HepG2 (cell line): Measurements from ENCODE around the gene COA1. TPM values are rescaled to one million over a fixed set of nuclear protein-coding genes. Genes with fewer than 3 reads are reported as not detected.
"Not testable (repeated sequence)": the region's sequence is repeated elsewhere in the genome, so short reads cannot be mapped to it uniquely, and the experiment has no call there.

Experiments
- FOXA1 ChIP-seq, 2 experiments: fragments of 450-650 bp in 1 of 2; sonication (generic) in 1 of 2; formaldehyde crosslinking in 1 of 2; IDR thresholded peaks; 2 replicates each; pipeline versions ENCODE4 v1.4.0 to v1.6.1; 2016 to 2020; ENCODE audit warnings: missing genetic modification reagents in 1 of 2
- FOXA3 ChIP-seq: IDR thresholded peaks from 2 replicates; pipeline ENCODE4 v1.6.1; 2016; ENCODE audit warnings: missing genetic modification reagents, missing compliant biosample characterization
- FOXP1 ChIP-seq, 2 experiments: fragments of 450-650 bp in 1 of 2; IDR thresholded peaks; 2 replicates each; pipeline ENCODE4 v1.6.1; 2017 to 2018; ENCODE audit warnings: antibody characterized with exemption in 1 of 2
- FOXP4 ChIP-seq: sonication (generic); formaldehyde crosslinking; IDR thresholded peaks from 2 replicates; pipeline ENCODE4 v1.4.0; 2020; ENCODE audit warnings: missing genetic modification reagents
- GATAD2A ChIP-seq: IDR thresholded peaks from 2 replicates; pipeline ENCODE4 v1.6.1; 2016
- HDAC2 ChIP-seq: sonication (generic); formaldehyde crosslinking; IDR thresholded peaks from 2 replicates; pipeline ENCODE4 v1.4.0; 2020; ENCODE audit warnings: missing genetic modification reagents
- HMGXB4 ChIP-seq, 2 experiments: sonication (generic) in 1 of 2; formaldehyde crosslinking in 1 of 2; IDR thresholded peaks; 2 replicates each; pipeline versions ENCODE4 v1.4.0 to v1.6.1; 2018 to 2020; ENCODE audit warnings: missing genetic modification reagents in 2 of 2, borderline replicate concordance in 1 of 2, low read depth in 1 of 2, mild to moderate bottlenecking in 1 of 2, missing biosample characterization in 1 of 2
- HNRNPL ChIP-seq: fragments of 200-400 bp; formaldehyde crosslinking; IDR thresholded peaks from 2 replicates; pipeline ENCODE4 v1.6.1; 2017; ENCODE audit warnings: mild to moderate bottlenecking, low read depth, low read length
- KAT7 ChIP-seq: IDR thresholded peaks from 2 replicates; pipeline ENCODE4 v1.6.1; 2018; ENCODE audit warnings: borderline replicate concordance, missing compliant biosample characterization
- KAT8 ChIP-seq: IDR thresholded peaks from 2 replicates; pipeline ENCODE4 v1.6.1; 2016; ENCODE audit warnings: missing genetic modification reagents, missing compliant biosample characterization
- MYC ChIP-seq: sonication (generic); formaldehyde crosslinking; IDR thresholded peaks from 2 replicates; pipeline ENCODE4 v1.9.0; 2021; ENCODE audit warnings: missing genetic modification reagents, borderline replicate concordance
- PHF21A ChIP-seq: sonication (generic); formaldehyde crosslinking; IDR thresholded peaks from 2 replicates; pipeline ENCODE4 v1.5.0; 2020; ENCODE audit warnings: mild to moderate bottlenecking, missing genetic modification reagents
- POGZ ChIP-seq: sonication (generic); formaldehyde crosslinking; IDR thresholded peaks from 2 replicates; pipeline ENCODE4 v1.4.0; 2020; ENCODE audit warnings: mild to moderate bottlenecking, missing genetic modification reagents
- RARA ChIP-seq: IDR thresholded peaks from 2 replicates; pipeline ENCODE4 v1.6.1; 2016; ENCODE audit warnings: missing genetic modification reagents, missing compliant biosample characterization
- RXRA ChIP-seq: sonication (generic); formaldehyde crosslinking; IDR thresholded peaks from 2 replicates; pipeline ENCODE4 v1.5.1; 2020; ENCODE audit warnings: missing genetic modification reagents
- SALL1 ChIP-seq: sonication (generic); formaldehyde crosslinking; IDR thresholded peaks from 2 replicates; pipeline ENCODE4 v1.8.0; 2022; ENCODE audit warnings: mild to moderate bottlenecking, missing genetic modification reagents
- SAP130 ChIP-seq: IDR thresholded peaks from 2 replicates; pipeline ENCODE4 v1.6.1; 2016; ENCODE audit warnings: low read depth
- SP5 ChIP-seq: IDR thresholded peaks from 2 replicates; pipeline ENCODE4 v1.6.1; 2016; ENCODE audit warnings: low read depth, borderline replicate concordance
- TAF1 ChIP-seq: sonication (generic); formaldehyde crosslinking; IDR thresholded peaks from 2 replicates; pipeline ENCODE4 v1.4.0; 2020; ENCODE audit warnings: missing genetic modification reagents
- TBX2 ChIP-seq: sonication (generic); formaldehyde crosslinking; IDR thresholded peaks from 2 replicates; pipeline ENCODE4 v1.5.0; 2020; ENCODE audit warnings: missing genetic modification reagents, mild to moderate bottlenecking, borderline replicate concordance
- ZBTB38 ChIP-seq: sonication (generic); formaldehyde crosslinking; IDR thresholded peaks from 2 replicates; pipeline ENCODE4 v1.5.1; 2020; ENCODE audit warnings: mild to moderate bottlenecking, missing genetic modification reagents
- ZNF281 ChIP-seq: sonication (generic); formaldehyde crosslinking; IDR thresholded peaks from 2 replicates; pipeline ENCODE4 v1.4.0; 2020; ENCODE audit warnings: missing genetic modification reagents, borderline replicate concordance
- ZNF292 ChIP-seq: sonication (generic); formaldehyde crosslinking; IDR thresholded peaks from 2 replicates; pipeline ENCODE4 v1.8.1; 2022; ENCODE audit warnings: mild to moderate bottlenecking, low read depth, missing genetic modification reagents, borderline replicate concordance
- polyA plus RNA-seq, 8 experiments: library from polyadenylated mRNA; depleted of rRNA in 3 of 8; stranded (reverse) in 7 of 8; unstranded in 1 of 8; fragments of >200 nt; fragmentation: Illumina TruSeq in 4 of 8; extraction: Trizol in 4 of 8; gene quantifications; 2 replicates each; pipeline versions ENCODE4 v1.2.1 to v1.2.3, GENCODE V29; 2011 to 2016; ENCODE audit warnings: low read depth in 4 of 8, missing spikeins in 1 of 8, mixed read lengths in 1 of 8; ENCODE audit not compliant: insufficient read depth in 1 of 8
- total RNA-seq, 5 experiments: library from RNA; depleted of rRNA; stranded (reverse); fragments of >200 nt; fragmentation: Illumina TruSeq; extraction: Trizol; gene quantifications; 2 replicates each; pipeline ENCODE4 v1.2.3, GENCODE V29; 2016; ENCODE audit warnings: low read depth in 1 of 5

Gene COA1
- total and polyA plus RNA-seq, 2 of the 13 experiments (the other 11 are each of a cell fraction or from before 2014, with no cell fraction given): 33.2 to 65.7 TPM

- TF ChIP-seq ZNF281 (peak; percentile 93), SAP130 (CRISPR knock-in tag) (peak; percentile 57), KAT8 (CRISPR knock-in tag) (peak; percentile 23; the same call in 1 of the 2 replicates), POGZ (CRISPR knock-in tag) (0 out of 2 replicates have a peak, but pooled peaks have one; percentile 32), RXRA (CRISPR knock-in tag) (0 out of 2 replicates have a peak, but pooled peaks have one; percentile 31), FOXA1 (CRISPR knock-in tag; IDR thresholded peaks at IDR 0.05) (peak; percentile 86), MYC (CRISPR knock-in tag) (peak; percentile 19; the same call in 1 of the 2 replicates), HMGXB4 (CRISPR knock-in tag; IDR thresholded peaks at IDR 0.05; ENCODE audit: borderline replicate concordance in 1 of 2, low read depth in 1 of 2) (0 out of 4 replicates have a peak, but pooled peaks of 1 of the 2 experiments have one; percentile 35), TBX2 (CRISPR knock-in tag) (peak; percentile 36; the same call in 1 of the 2 replicates), ZBTB38 (CRISPR knock-in tag) (peak; percentile 78), HDAC2 (0 out of 2 replicates have a peak, but pooled peaks have one; percentile 21), TAF1 (CRISPR knock-in tag) (peak; percentile 20; the same call in 1 of the 2 replicates), SALL1 (peak; percentile 36; the same call in 1 of the 2 replicates), PHF21A (CRISPR knock-in tag) (peak; percentile 22; the same call in 1 of the 2 replicates), GATAD2A (CRISPR knock-in tag) (peak; percentile 49; the same call in 1 of the 2 replicates), FOXP1 (CRISPR knock-in tag; IDR thresholded peaks at IDR 0.05) (peak; percentile 37; the same call in 1 of the 2 replicates), FOXA3 (CRISPR knock-in tag) (peak; percentile 80), RARA (CRISPR knock-in tag) (peak; percentile 25; the same call in 1 of the 2 replicates), HNRNPL (peak; percentile 56; the same call in 1 of the 2 replicates), KAT7 (peak; percentile 58; the same call in 1 of the 2 replicates), FOXP4 (CRISPR knock-in tag) (peak; percentile 53; the same call in 1 of the 2 replicates), SP5 (CRISPR knock-in tag) (0 out of 2 replicates have a peak, but pooled peaks have one; percentile 60), ZNF292 (CRISPR knock-in tag) (peak; percentile 38; the same call in 1 of the 2 replicates)
- not testable (repeated sequence) for TF ChIP-seq FOXA1, FOXP1 (IDR thresholded peaks at IDR 0.05)
Measured at GRCh38 chr7:43778293-43779044, 49.1 kb upstream of the COA1 start (continued).
